Prostate gland (tissue), 2 donors: ENCODE measurements around the gene ZNF581.

Source experiments
- POLR2A ChIP-seq: fragments of 450-650 bp; IDR thresholded peaks from one replicate; pipeline ENCODE4 v1.6.1; 2016; ENCODE audit warnings: antibody characterized with exemption, mild to moderate bottlenecking
- TF ChIP-seq, protein P1 (sequence below), 4 experiments: fragments of 200-600 bp in 2 of 4; fragments of 450-650 bp in 2 of 4; sonication (generic) in 2 of 4; IDR thresholded peaks; 1 replicate in 3 of 4; 2 replicates in 1 of 4; pipeline ENCODE4 v1.5.1; 2016 to 2019; ENCODE audit warnings: antibody characterized with exemption in 4 of 4, mild to moderate bottlenecking in 2 of 4, moderate library complexity in 2 of 4

GRCh38 chr19:55660404-55660803 is 17.0 kb downstream of the ZNF581 start:
- TF ChIP-seq, protein P1, sequence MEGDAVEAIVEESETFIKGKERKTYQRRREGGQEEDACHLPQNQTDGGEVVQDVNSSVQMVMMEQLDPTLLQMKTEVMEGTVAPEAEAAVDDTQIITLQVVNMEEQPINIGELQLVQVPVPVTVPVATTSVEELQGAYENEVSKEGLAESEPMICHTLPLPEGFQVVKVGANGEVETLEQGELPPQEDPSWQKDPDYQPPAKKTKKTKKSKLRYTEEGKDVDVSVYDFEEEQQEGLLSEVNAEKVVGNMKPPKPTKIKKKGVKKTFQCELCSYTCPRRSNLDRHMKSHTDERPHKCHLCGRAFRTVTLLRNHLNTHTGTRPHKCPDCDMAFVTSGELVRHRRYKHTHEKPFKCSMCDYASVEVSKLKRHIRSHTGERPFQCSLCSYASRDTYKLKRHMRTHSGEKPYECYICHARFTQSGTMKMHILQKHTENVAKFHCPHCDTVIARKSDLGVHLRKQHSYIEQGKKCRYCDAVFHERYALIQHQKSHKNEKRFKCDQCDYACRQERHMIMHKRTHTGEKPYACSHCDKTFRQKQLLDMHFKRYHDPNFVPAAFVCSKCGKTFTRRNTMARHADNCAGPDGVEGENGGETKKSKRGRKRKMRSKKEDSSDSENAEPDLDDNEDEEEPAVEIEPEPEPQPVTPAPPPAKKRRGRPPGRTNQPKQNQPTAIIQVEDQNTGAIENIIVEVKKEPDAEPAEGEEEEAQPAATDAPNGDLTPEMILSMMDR (IDR thresholded peaks at IDR 0.05), result no peak
- no peak for TF ChIP-seq POLR2A
